ENCODE results near the gene AHCYL2. TPM values are rescaled to one million over a fixed set of nuclear protein-coding genes. Genes with fewer than 3 reads are reported as not detected.
A peak's percentile ranks its signal among the peaks of the same experiment; 100 is the strongest.

The AHCYL2 gene
- total and polyA plus RNA-seq, 2 of the 8 experiments (the other 6 are each of a cell fraction or from before 2014, with no cell fraction given): 20.7 to 25.4 TPM

- TF ChIP-seq CHD7 (IDR thresholded peaks at IDR 0.05; ENCODE audit: insufficient replicate concordance, low read length) (no peak), CHD2 (IDR thresholded peaks at IDR 0.05; ENCODE audit: low read length) (no peak), SUZ12 (IDR thresholded peaks at IDR 0.05; ENCODE audit: low read length) (no peak), CBX8 (IDR thresholded peaks at IDR 0.05; ENCODE audit: borderline replicate concordance, low read depth, low read length) (no peak), TEAD4 (IDR thresholded peaks at IDR 0.05; ENCODE audit: low read depth, low read length) (no peak), TBP (IDR thresholded peaks at IDR 0.05; ENCODE audit: low read depth, low read length) (peak; percentile 81), CHD1 (IDR thresholded peaks at IDR 0.05; ENCODE audit: low read depth, low read length) (no peak), TCF12 (IDR thresholded peaks at IDR 0.05; ENCODE audit: low read depth, low read length) (no peak), EP300 (IDR thresholded peaks at IDR 0.05; ENCODE audit: borderline replicate concordance in 1 of 2, low read depth in 2 of 2, low read length in 2 of 2) (no peak; a peak in 1 of 3 replicates), NRF1 (IDR thresholded peaks at IDR 0.05; ENCODE audit: low read depth, low read length) (no peak)
Measured at GRCh38 chr7:129433847-129434674, 209.2 kb downstream of the AHCYL2 start, which contains the start of gene STRIP2 (continued).
